HEK293 (cell line): ENCODE measurements around the gene RTCA.
"Not testable (repeated sequence)": the region's sequence is repeated elsewhere in the genome, so short reads cannot be mapped to it uniquely, and the experiment has no call there.

Experiments
- ZNF274 ChIP-seq, 2 experiments: fragments of 200-500 bp in 1 of 2; fragments of 450-650 bp in 1 of 2; sonication (Bioruptor generic) in 1 of 2; formaldehyde crosslinking in 1 of 2; IDR thresholded peaks; 2 replicates each; pipeline versions ENCODE4 v1.5.1 to v1.6.1; 2014 to 2016; ENCODE audit warnings: borderline replicate concordance in 1 of 2, inconsistent platforms in 1 of 2, low read length in 1 of 2, missing biosample characterization in 1 of 2, missing genetic modification characterization in 1 of 2
- ZNF292 ChIP-seq: fragments of 450-650 bp; formaldehyde crosslinking; IDR thresholded peaks from 2 replicates; pipeline ENCODE4 v1.5.1; 2016; ENCODE audit warnings: low read depth, missing biosample characterization, missing genetic modification characterization, borderline replicate concordance
- ZNF791 ChIP-seq: fragments of 450-650 bp; formaldehyde crosslinking; IDR thresholded peaks from 2 replicates; pipeline ENCODE4 v1.5.1; 2016; ENCODE audit warnings: missing biosample characterization, missing genetic modification characterization
- TF ChIP-seq, protein P1 (sequence below): fragments of 450-650 bp; formaldehyde crosslinking; IDR thresholded peaks from 2 replicates; pipeline ENCODE4 v1.5.1; 2016; ENCODE audit warnings: missing biosample characterization, missing genetic modification characterization
- TF ChIP-seq, protein P2 (sequence below): fragments of 450-650 bp; formaldehyde crosslinking; IDR thresholded peaks from 2 replicates; pipeline ENCODE4 v1.5.1; 2016; ENCODE audit warnings: missing biosample characterization, missing genetic modification characterization
- TF ChIP-seq, protein P3 (sequence below): IDR thresholded peaks from 2 replicates; pipeline ENCODE4 v1.6.1; 2011; ENCODE audit warnings: mild to moderate bottlenecking, low read depth, low read length, borderline replicate concordance
- TF ChIP-seq, protein P4 (sequence below): fragments of 450-650 bp; formaldehyde crosslinking; IDR thresholded peaks from 2 replicates; pipeline ENCODE4 v1.5.1; 2016; ENCODE audit warnings: missing biosample characterization, missing genetic modification characterization

DNA sequence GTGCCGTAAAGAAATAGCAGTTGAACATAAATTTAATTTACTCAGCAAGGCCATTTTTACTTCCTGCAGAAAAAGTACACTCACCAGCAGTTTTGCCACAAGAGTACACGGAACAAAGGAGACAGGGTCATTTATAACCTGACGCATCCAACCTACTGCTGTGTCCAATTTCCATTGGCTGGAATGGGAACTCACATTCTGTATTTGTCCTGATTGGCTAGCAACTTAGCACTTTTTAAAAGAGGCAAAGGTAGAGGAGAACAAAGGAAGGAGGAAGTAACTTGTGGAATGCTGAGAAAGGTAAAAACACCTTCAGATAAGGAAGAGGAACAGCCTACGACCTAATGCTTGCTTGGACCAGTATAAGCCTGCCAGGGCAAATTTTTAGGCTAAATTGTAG is 32.5 kb upstream of the RTCA start:
- not testable (repeated sequence) for TF ChIP-seq ZNF292 (tag by site-specific recombination); ZNF791 (tag by site-specific recombination); ZNF274 (IDR thresholded peaks at IDR 0.05; ENCODE audit: low read length); ZNF274 (tag by site-specific recombination; IDR thresholded peaks at IDR 0.05; ENCODE audit: borderline replicate concordance)
- TF ChIP-seq, protein P1, sequence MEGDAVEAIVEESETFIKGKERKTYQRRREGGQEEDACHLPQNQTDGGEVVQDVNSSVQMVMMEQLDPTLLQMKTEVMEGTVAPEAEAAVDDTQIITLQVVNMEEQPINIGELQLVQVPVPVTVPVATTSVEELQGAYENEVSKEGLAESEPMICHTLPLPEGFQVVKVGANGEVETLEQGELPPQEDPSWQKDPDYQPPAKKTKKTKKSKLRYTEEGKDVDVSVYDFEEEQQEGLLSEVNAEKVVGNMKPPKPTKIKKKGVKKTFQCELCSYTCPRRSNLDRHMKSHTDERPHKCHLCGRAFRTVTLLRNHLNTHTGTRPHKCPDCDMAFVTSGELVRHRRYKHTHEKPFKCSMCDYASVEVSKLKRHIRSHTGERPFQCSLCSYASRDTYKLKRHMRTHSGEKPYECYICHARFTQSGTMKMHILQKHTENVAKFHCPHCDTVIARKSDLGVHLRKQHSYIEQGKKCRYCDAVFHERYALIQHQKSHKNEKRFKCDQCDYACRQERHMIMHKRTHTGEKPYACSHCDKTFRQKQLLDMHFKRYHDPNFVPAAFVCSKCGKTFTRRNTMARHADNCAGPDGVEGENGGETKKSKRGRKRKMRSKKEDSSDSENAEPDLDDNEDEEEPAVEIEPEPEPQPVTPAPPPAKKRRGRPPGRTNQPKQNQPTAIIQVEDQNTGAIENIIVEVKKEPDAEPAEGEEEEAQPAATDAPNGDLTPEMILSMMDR (tag by site-specific recombination): not testable (repeated sequence)
- TF ChIP-seq, protein P2, sequence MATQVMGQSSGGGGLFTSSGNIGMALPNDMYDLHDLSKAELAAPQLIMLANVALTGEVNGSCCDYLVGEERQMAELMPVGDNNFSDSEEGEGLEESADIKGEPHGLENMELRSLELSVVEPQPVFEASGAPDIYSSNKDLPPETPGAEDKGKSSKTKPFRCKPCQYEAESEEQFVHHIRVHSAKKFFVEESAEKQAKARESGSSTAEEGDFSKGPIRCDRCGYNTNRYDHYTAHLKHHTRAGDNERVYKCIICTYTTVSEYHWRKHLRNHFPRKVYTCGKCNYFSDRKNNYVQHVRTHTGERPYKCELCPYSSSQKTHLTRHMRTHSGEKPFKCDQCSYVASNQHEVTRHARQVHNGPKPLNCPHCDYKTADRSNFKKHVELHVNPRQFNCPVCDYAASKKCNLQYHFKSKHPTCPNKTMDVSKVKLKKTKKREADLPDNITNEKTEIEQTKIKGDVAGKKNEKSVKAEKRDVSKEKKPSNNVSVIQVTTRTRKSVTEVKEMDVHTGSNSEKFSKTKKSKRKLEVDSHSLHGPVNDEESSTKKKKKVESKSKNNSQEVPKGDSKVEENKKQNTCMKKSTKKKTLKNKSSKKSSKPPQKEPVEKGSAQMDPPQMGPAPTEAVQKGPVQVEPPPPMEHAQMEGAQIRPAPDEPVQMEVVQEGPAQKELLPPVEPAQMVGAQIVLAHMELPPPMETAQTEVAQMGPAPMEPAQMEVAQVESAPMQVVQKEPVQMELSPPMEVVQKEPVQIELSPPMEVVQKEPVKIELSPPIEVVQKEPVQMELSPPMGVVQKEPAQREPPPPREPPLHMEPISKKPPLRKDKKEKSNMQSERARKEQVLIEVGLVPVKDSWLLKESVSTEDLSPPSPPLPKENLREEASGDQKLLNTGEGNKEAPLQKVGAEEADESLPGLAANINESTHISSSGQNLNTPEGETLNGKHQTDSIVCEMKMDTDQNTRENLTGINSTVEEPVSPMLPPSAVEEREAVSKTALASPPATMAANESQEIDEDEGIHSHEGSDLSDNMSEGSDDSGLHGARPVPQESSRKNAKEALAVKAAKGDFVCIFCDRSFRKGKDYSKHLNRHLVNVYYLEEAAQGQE (tag by site-specific recombination): not testable (repeated sequence)
- TF ChIP-seq, protein P3, sequence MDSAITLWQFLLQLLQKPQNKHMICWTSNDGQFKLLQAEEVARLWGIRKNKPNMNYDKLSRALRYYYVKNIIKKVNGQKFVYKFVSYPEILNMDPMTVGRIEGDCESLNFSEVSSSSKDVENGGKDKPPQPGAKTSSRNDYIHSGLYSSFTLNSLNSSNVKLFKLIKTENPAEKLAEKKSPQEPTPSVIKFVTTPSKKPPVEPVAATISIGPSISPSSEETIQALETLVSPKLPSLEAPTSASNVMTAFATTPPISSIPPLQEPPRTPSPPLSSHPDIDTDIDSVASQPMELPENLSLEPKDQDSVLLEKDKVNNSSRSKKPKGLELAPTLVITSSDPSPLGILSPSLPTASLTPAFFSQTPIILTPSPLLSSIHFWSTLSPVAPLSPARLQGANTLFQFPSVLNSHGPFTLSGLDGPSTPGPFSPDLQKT: not testable (repeated sequence)
- TF ChIP-seq, protein P4, sequence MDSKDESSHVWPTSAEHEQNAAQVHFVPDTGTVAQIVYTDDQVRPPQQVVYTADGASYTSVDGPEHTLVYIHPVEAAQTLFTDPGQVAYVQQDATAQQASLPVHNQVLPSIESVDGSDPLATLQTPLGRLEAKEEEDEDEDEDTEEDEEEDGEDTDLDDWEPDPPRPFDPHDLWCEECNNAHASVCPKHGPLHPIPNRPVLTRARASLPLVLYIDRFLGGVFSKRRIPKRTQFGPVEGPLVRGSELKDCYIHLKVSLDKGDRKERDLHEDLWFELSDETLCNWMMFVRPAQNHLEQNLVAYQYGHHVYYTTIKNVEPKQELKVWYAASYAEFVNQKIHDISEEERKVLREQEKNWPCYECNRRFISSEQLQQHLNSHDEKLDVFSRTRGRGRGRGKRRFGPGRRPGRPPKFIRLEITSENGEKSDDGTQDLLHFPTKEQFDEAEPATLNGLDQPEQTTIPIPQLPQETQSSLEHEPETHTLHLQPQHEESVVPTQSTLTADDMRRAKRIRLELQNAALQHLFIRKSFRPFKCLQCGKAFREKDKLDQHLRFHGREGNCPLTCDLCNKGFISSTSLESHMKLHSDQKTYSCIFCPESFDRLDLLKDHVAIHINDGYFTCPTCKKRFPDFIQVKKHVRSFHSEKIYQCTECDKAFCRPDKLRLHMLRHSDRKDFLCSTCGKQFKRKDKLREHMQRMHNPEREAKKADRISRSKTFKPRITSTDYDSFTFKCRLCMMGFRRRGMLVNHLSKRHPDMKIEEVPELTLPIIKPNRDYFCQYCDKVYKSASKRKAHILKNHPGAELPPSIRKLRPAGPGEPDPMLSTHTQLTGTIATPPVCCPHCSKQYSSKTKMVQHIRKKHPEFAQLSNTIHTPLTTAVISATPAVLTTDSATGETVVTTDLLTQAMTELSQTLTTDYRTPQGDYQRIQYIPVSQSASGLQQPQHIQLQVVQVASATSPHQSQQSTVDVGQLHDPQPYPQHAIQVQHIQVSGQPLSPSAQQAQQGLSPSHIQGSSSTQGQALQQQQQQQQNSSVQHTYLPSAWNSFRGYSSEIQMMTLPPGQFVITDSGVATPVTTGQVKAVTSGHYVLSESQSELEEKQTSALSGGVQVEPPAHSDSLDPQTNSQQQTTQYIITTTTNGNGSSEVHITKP (tag by site-specific recombination): not testable (repeated sequence)
